Mammary epithelial cell (primary cell): ENCODE data around the gene TXK.

ENCODE experiments used
- EZH2 ChIP-seq: IDR thresholded peaks from 2 replicates; pipeline ENCODE4 v1.6.1; 2012; ENCODE audit warnings: low read length, inconsistent platforms, borderline replicate concordance
- TF ChIP-seq, protein P1 (sequence below), 2 donors: IDR thresholded peaks in 1 of 2; conservative IDR thresholded peaks in 1 of 2; 2 replicates each; pipeline ENCODE4 v1.5.1; 2011 to 2012; ENCODE audit warnings: inconsistent platforms in 2 of 2, low read length in 2 of 2, mild to moderate bottlenecking in 2 of 2, control low read depth in 1 of 2, low read depth in 1 of 2; ENCODE audit not compliant: insufficient read depth in 1 of 2; ENCODE audit errors: extremely low read depth in 1 of 2

DNA sequence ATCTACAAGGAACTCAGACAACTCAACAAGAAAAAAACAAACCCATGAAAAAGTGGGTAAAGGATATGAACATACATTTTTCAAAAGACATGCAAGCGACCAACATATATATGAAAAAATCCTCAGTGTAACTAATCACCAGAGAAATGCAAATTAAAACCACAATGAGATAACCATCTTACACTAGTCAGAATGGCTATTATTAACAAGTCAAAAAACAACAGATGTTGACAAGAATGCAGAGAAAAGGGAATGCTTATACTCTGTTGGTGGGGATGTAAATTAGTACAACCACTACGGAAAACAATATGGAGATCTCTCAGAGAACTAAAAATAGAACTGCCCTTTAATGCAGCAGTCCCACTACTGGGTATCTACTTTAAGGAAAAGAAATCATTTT, 105.4 kb downstream of the TXK start:
- TF ChIP-seq, protein P1, sequence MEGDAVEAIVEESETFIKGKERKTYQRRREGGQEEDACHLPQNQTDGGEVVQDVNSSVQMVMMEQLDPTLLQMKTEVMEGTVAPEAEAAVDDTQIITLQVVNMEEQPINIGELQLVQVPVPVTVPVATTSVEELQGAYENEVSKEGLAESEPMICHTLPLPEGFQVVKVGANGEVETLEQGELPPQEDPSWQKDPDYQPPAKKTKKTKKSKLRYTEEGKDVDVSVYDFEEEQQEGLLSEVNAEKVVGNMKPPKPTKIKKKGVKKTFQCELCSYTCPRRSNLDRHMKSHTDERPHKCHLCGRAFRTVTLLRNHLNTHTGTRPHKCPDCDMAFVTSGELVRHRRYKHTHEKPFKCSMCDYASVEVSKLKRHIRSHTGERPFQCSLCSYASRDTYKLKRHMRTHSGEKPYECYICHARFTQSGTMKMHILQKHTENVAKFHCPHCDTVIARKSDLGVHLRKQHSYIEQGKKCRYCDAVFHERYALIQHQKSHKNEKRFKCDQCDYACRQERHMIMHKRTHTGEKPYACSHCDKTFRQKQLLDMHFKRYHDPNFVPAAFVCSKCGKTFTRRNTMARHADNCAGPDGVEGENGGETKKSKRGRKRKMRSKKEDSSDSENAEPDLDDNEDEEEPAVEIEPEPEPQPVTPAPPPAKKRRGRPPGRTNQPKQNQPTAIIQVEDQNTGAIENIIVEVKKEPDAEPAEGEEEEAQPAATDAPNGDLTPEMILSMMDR (conservative IDR thresholded peaks at IDR 0.05 in 1 of 2, IDR thresholded peaks at IDR 0.05 in 1 of 2; ENCODE audit: extremely low read depth in 1 of 2, insufficient read depth in 1 of 2, low read depth in 1 of 2, low read length in 2 of 2) = no peak
- no peak for TF ChIP-seq EZH2
